HG03354 (cell line): Measurements from ENCODE around the gene DNAH11.
"Not testable (repeated sequence)": the region's sequence is repeated elsewhere in the genome, so short reads cannot be mapped to it uniquely, and the experiment has no call there.

Source experiments
- ATAC-seq: cut with Tn5 transposase; IDR thresholded peaks from one replicate; pipeline ENCODE4 v1.9.1; 2021; ENCODE audit warnings: mild to moderate bottlenecking; ENCODE audit not compliant: unreplicated experiment, poor library complexity, severe bottlenecking

The DNAH11 gene

DNA sequence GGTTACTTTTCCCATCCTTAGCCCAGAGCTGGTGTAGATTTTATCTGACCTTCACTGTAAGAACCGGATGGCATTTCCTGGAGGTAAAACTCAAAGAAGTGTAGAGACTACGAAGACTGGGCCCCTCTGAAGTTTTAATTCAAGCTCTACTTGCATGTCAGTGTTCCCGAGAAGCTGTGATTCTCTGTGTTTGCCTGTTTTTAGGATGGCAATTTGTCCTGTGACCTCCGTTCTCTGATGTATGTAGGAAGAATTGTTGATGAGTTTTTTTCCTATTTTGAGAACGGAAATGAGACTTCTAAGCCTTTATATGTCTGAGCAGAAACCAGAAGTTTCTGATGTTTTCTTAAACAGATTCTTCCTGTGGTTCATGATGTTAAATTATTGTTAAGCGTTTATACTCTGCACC is 308.7 kb downstream of the DNAH11 start:
- no peak for ATAC-seq

DNA sequence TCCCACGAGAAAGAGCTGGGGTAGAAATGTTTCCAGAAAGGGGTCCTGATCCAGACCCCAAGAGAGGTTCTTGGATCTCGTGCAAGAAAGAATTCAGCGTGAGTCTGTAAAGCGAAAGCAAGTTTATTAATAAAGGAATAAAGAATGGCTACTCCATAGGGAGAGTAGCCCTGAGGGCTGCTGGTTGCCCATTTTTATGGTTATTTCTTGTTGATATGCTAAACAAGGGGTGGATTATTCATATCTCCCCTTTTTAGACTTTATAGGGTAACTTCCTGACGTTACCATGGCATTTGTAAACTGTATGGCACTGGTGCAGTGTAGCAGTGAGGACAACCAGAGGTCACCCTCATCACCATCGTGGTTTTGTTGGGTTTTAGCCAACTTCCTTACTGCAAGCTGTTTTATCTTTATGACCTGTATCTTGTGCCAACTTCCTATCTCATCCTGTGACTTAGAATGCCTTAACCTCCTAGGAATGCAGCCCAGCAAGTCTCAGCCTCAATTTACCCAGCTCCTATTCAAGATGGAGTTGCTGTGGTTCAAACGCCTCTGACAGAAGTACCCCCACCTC is 322.9 kb downstream of the DNAH11 start:
- ATAC-seq = not testable (repeated sequence)

DNA sequence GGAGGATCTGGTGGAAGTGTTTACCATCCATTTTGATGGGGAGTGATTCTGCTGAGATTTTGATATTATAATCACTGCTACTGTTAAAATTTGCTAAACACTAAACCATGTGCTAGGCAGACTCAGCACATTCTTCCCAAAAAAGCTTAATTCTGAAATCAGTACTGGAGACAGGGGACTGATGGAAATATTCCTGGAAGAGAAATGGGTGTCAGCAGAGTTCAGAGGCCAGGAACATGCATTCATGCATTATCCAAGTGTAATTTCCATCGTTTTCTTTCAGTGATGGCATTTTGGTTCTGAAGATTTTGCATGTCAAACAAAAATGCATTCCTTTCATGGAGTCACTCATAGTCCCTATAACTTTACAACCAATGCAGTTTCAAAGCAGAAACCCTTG is 323.9 kb downstream of the DNAH11 start:
- no peak for ATAC-seq

DNA sequence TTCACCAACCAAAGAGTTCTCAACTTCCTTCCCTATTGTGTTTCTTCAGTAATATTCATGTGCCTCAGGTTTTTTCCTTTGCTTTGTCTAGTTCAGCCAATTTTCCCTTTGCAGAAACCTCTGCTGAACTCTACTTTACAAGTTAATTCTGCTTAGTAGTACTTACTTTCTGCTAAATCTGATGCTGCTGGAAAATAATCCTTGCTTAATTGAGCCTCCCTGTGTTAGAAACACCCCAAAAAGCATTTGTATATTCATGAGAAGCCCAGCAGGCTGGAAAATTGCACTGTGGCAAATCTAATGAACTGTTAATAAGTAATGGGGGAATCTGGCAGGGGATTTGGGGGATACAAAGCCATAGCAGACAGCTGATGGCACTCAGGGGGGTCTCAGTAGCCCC is 324.4 kb downstream of the DNAH11 start:
- no peak for ATAC-seq

DNA sequence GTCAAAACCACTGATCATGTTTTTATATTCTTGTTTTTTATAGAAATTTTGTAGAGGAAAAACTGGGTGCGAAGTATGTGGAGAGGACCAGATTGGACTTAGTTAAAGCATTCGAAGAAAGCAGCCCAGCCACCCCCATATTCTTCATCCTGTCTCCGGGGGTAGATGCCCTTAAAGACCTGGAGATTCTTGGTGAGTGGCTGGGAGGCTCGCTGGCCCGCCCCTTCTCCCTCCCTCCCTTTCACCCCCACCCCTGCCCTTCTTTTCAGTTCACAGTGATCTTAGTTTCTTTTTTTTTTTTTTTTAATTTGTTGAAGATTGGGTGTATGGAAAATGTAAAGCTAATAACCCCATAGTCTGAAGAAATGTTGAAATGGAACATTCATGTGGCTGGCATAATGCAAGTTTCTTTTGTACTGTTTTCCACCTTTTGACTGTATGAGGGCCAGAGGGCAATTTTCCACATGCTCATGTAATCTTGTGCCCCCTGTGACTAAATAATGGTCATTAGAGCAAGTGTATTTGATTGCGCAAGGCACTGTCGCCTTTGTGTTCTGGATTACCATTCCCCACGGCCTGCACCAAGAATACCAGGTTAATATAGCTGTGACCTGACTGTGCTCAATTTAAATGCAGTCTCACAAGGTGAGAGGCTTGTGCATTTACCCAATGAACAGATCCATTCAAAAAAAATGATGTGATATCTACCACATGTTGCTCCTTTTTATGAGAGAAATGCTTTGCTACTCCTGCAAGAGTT is 325.2 kb downstream of the DNAH11 start:
- ATAC-seq = no peak

DNA sequence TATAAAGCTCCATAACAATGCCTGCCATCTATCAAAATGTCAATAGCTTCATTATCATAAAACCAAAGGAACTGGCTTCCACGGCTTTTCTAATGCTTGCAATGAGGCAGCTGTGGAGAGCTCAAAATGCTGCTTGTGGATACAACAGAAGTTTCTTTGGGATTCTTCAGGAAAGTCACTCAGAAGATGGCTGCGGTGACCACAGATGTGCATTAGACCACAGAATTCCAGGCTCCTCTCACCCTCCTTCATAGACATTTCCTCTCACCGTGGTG is 325.7 kb downstream of the DNAH11 start:
- no peak for ATAC-seq

DNA sequence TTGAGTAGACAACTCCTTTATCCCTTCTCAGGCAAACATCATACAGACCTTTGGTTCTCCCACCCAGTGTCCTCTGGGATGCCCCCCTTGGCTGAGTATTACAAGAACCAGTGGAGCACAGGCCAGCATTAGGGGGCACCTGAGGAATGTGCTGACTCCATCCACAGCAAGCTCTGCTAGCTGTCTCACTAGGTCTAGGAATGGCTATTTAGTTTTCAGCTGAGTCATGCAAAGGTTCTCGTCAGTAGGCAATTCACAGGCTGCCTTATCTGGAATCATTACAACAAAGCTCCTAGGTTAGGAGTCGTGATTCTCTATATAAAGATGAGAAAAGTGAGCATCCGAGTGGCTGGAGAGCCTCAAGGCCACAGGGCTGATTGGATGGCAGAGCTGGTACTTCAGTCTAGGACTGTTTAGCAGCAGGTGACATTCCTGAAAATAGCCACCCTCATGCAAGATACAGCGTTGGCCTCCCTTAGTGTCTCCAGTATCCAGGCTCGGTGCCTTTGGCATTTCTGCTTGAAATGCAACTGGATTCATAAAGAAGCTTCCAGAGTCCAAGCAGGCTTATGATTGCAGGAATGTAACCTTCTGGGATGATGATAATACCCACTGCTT is 327.1 kb downstream of the DNAH11 start:
- ATAC-seq = no peak

DNA sequence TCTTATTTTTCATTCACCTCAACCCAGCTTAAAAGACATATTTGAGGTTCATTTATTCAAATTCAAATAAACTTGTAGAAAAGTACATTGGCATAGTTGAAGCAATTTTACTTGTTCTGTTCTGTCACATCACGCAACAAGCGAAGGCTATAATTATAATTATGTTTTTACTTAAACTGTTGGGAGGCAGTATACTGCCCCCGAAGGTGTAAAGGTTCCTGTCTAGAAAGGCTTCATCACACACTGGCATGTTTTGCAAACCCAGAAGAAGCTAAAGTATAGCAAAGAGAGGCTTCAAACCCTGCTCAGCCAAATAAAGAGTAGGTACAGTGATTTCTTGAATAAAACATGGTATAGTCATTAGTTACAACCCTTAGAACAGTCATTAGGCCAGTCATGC is 340.2 kb downstream of the DNAH11 start:
- ATAC-seq = no peak

DNA sequence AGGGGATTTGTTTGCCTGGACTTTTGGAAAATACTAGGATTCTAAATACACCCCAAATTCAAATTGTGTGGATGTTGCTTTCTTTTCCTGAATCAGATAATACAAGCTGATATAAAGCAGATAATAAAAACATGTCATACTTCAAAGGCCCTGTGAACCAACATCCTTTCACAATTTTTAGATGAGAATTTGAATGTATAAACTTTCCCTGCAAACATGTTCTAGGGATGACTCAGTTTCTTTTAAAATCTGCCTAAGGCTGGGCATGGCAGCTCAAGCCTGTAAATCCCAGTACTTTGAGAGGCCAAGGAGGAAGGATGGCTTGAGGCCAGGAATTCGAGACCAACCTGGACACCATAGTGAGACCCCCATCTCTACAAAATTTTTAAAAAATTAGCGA is 340.7 kb downstream of the DNAH11 start:
- ATAC-seq = not testable (repeated sequence)

DNA sequence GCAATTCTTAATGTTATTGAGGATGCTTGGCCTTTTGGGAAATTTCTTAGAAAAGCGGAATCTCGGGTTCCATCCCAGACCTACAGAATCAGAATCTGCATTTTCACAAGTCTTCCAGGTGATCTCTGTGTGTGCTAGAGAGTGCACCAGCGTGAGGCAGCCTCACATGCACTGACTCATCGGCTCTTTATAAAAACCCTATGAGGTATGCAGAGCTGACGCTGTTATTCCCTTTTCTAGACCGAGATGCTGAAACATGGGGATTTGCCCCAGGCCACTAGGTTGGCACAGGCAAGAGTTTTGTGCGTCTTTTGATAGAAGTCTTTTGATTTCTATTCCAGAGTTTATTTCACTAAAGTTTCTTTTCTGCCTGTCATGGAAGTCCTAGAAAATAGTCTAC is 341.7 kb downstream of the DNAH11 start:
- ATAC-seq = no peak

DNA sequence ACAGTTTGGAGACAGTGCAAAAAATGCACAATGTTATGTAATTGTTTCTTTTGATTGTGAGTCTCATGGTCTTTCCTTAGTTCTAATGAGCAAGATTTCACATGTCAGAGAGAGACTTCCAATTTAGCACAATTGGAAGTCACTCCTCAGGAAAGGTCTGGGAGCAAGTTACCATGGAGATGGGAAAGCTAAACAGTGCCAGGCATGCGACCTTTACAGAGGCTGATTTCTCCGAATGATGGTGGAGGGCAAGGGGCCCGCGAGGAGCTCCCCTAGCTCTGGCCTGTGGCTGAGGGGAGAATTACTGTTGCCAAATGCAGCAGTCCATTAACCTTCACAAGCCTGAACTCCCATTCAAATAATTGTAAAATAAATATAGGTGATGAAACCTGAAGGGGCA is 343.6 kb downstream of the DNAH11 start:
- no peak for ATAC-seq

DNA sequence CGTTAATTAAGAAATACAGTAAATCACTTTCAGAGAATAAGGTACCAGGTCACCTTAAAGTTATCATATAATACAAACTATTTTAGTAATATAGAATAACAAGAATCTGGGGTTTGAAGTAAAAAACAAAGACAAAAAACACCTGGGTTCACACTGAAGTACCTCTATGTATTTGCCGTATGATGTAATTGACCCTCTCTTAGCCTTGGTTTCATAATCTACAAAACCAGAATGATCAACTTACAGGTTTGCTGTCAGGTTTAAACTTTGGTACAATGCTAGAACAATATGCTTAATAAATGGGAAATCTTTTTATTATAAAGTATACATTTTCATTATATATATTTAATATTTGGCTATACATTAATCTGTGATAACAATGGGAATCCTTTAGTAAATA is 344.5 kb downstream of the DNAH11 start:
- ATAC-seq = no peak

DNA sequence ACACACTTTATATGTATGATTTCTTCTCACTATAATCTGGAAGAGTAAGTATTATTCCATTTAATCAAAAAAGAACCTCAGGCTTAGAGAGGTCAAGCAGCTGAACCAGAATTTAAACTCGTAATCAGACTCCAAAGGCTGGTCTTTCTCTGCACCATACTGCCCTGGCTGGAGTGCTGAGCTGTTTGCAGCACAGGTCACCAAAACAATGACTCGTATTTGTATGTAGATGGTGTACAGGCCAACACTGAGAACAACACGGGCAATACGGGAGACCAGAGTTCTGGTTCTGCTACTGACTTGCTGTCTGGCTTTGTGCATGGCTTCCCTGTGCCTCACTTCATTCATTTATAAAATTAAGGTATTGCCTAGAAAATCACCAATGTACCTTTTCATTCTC is 344.9 kb downstream of the DNAH11 start:
- no peak for ATAC-seq

DNA sequence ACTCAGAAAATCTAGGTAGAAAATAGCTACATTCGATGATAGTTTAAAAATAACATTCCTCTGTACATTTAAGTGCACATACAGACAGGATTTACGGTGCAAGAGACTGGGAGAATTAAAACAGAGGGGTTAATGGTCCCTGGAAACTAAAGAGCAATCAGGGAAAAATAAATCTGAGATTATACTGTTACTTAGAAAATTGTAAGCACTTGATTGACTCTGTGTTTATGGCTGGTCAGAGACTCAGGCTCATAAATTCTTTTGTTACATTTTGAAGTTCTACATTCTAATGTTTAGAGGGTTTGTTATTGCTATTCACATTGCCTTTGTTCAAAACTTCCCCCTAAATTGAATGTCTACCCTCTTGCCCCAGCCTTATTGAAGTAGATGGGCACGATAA is 348.5 kb downstream of the DNAH11 start:
- ATAC-seq = no peak

DNA sequence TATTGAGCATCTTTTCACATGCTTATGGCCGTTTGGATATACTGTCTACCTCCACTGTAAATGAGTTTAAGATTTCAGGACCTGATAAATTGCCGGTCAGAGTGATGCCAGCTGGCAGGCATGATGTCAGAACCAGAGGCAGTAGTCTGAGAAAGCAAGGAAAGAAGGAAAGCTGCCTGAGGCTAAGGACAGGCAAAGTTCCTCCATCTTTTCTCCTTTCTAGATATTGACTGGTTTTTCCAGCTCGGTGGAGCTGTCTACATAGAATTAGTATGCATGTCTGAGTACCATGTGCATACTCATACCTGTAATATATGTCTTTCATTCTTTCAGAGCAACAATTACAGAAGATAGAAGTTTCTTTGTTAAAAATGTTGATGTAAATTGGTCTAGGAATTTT is 350.6 kb downstream of the DNAH11 start:
- ATAC-seq = no peak

DNA sequence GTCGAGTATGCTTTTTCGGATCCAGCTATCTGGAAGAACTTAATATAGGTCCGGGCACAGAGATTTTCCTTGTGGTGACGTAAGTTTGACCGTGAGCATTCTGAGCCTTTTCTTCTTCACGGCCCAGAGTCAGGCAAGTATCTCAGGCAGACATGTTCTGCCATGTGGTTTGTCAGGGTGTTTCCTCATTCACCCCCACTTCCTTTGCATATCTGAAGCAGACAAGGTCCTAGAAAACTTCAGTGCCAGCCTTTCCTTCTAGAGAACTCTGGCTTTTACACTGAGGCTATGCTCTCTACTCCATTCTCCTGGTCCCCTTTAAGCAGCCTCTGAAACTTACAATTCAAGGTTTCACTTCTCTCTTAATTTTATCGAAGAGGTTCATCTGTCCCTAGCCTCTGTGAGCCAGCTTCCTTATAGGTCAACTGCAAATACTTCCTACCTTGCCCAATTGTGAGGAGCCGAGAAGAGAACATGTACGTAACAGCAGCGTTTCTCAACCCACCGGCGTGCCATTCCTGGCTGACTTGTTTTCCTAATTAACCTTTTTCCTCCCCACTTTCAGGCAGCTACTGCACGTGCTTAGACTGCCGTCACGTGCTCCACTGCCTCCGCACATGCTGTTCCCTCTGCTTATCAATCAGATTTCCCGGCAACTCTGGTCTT is 355.6 kb downstream of the DNAH11 start:
- peak; percentile 92 for ATAC-seq

DNA sequence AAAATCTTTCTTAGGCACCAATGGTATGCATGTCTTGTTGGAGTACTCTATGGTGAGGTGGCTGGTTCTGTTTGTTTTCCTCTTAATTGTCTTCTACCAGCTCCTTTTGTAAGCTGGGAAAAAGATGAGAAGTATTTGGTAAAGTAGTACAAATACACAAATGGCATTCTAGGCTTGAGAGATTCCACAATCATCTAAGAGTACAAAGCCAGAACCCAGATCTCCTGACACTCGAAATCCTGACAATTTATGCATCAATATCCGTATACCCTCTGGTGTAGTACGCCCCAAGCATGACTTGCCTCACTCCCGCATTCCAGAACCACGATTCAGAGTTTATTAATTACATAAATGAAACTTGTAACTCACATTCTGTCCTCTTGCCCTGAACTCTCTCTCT is 359.4 kb downstream of the DNAH11 start:
- no peak for ATAC-seq

DNA sequence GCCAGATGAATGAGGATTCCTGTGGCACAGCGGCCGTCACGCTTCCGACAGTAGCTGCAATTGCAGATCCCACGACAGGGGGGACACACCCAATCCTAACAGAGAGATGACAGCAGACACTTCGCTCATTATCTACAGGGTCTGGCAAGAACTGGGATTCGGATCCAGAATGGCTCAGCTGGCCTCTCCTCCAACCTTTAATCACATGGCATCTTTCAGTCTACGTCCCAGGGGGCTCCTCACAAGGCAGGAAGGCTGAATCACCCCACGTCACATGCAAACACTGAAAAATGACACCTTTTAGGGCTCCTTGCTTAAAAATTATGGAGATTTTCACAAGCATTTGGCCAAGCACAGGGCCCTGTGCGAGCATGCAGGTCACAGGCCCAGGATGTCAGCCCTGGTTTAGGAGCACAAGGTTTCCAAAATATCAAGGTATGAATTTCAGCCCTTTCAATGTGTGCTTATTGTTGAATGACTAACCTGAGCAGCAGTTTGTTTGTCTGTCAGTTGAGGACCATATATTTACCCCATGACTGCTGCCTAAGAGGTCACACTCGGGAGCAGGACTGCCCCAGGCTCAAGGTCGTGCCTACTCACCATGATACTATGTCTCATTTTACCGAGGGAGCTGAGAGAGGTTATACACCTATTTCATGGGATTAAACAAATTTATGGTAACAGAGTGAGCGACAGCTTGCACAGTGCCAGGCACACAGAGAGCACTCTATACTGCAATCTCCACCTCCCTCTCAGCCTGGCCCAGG is 360.4 kb downstream of the DNAH11 start:
- no peak for ATAC-seq

DNA sequence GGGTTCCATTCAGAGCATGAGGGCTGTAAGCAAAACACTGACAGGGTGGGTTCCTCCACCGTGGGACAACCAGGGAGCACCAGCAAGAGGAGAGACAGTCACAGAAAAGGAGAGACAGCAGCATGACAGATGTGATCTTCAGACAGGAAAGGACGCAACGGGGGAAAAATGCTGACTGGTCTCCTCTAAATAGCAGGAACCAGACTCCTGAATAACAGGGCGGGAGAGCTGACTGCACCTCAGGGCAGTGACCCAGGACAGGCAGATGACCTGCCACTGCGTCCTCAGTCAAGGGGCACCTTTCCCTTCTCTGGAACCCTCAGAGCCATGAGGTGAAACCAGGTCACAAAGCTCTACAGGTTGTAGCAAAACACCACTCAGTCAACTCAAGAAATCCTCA is 365.9 kb downstream of the DNAH11 start:
- no peak for ATAC-seq

DNA sequence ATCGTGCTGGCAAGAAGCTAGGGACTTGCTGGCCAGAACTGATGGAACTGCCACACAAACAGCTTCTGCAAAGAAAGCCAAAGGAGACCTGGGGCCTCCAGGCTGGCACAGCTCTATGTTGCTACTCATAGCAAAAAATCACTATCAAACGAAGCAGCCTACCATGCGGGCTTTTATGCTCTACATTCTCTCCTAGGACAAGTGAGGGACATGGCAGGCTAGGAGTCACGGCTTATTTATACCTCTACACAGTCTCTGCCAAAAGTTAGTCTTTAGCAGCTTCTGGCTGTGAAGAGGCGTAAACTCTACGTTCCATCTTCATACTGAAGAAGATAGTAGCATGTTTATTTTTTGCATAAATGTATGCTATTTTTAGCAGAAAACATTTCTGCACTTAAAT is 367.4 kb downstream of the DNAH11 start:
- no peak for ATAC-seq
